Measurements from ENCODE around the gene ZNF750.
"Not testable (repeated sequence)": the region's sequence is repeated elsewhere in the genome, so short reads cannot be mapped to it uniquely, and the experiment has no call there.

ZNF750 gene

GRCh38 chr17:82790391-82790790 lies 49.4 kb downstream of the ZNF750 start:
- no peak for DNase-seq

GRCh38 chr17:82789806-82790205 lies 50.0 kb downstream of the ZNF750 start:
- DNase-seq = no peak

- DNase-seq = no peak
Measured at GRCh38 chr17:82789051-82789592, 50.7 kb downstream of the ZNF750 start.

- DNase-seq = no peak
Measured at GRCh38 chr17:82788206-82789001, 51.4 kb downstream of the ZNF750 start.

GRCh38 chr17:82787081-82787848 lies 52.6 kb downstream of the ZNF750 start:
- DNase-seq = no peak

- DNase-seq = no peak
Measured at GRCh38 chr17:82786427-82786826, 53.4 kb downstream of the ZNF750 start.

GRCh38 chr17:82785581-82785980 lies 54.2 kb downstream of the ZNF750 start:
- DNase-seq = not testable (repeated sequence)

GRCh38 chr17:82783498-82783897 lies 56.3 kb downstream of the ZNF750 start:
- DNase-seq = no peak

- DNase-seq = no peak
Measured at GRCh38 chr17:82782657-82783207, 57.1 kb downstream of the ZNF750 start.

GRCh38 chr17:82781894-82782274 lies 57.9 kb downstream of the ZNF750 start:
- DNase-seq = peak; percentile 86

- no peak for DNase-seq
Measured at GRCh38 chr17:82780971-82781893, 58.6 kb downstream of the ZNF750 start.

GRCh38 chr17:82780195-82780594 lies 59.6 kb downstream of the ZNF750 start:
- DNase-seq = no peak

- no peak for DNase-seq
Measured at GRCh38 chr17:82779541-82779940, 60.3 kb downstream of the ZNF750 start.
